Fibroblast of lung (primary cell): ENCODE data around the gene PGLYRP1. TPM values are rescaled to one million over a fixed set of nuclear protein-coding genes. Genes with fewer than 3 reads are reported as not detected.

Source experiments
- DNase-seq, 2 donors: peaks; one replicate each; pipeline versions ENCODE4 v3.0.0 to v3.0.0-alpha.2; 2010; ENCODE audit warnings: low read depth in 2 of 2
- H2AFZ ChIP-seq: 2 replicates; pipeline ENCODE4 v1.5.1; 2012; ENCODE audit warnings: low read length, control low read depth, inconsistent platforms
- H3K27ac ChIP-seq: 2 replicates; pipeline ENCODE4 v1.5.1; 2011; ENCODE audit warnings: low read length, control low read depth; ENCODE audit not compliant: insufficient read depth
- H3K27me3 ChIP-seq: 2 replicates; pipeline ENCODE4 v1.5.1; 2011; ENCODE audit warnings: mild to moderate bottlenecking, low read length; ENCODE audit not compliant: control insufficient read depth, insufficient read depth
- H3K36me3 ChIP-seq: 2 replicates; pipeline ENCODE4 v1.5.1; 2011; ENCODE audit warnings: low read length; ENCODE audit not compliant: control insufficient read depth, insufficient read depth
- H3K4me1 ChIP-seq: 2 replicates; pipeline ENCODE4 v1.5.1; 2011; ENCODE audit warnings: low read length; ENCODE audit not compliant: control insufficient read depth, insufficient read depth; ENCODE audit errors: extremely low read depth
- H3K4me2 ChIP-seq: 2 replicates; pipeline ENCODE4 v1.5.1; 2011; ENCODE audit warnings: low read length, control low read depth; ENCODE audit not compliant: insufficient read depth; ENCODE audit errors: extremely low read depth
- H3K4me3 ChIP-seq, 4 experiments: fragments of 200-600 bp in 1 of 4; sonication (generic) in 1 of 4; replicated peaks in 1 of 4; 2 replicates each; pipeline ENCODE4 v1.5.1; 2011 to 2016; ENCODE audit warnings: low read length in 4 of 4, low read depth in 3 of 4, mild to moderate bottlenecking in 3 of 4, control low read depth in 2 of 4, inconsistent platforms in 1 of 4, mixed read lengths in 1 of 4; ENCODE audit not compliant: insufficient read depth in 1 of 4; ENCODE audit errors: control extremely low read depth in 1 of 4
- H3K79me2 ChIP-seq: 2 replicates; pipeline ENCODE4 v1.5.1; 2012; ENCODE audit warnings: mild to moderate bottlenecking, low read length, inconsistent platforms; ENCODE audit not compliant: control insufficient read depth, insufficient read depth
- H3K9ac ChIP-seq: 2 replicates; pipeline ENCODE4 v1.5.1; 2011; ENCODE audit warnings: mild to moderate bottlenecking, low read length, control low read depth; ENCODE audit not compliant: insufficient read depth
- H3K9me3 ChIP-seq: 2 replicates; pipeline ENCODE4 v1.5.1; 2012; ENCODE audit warnings: low read depth, low read length; ENCODE audit not compliant: control insufficient read depth, insufficient read depth
- H4K20me1 ChIP-seq: 2 replicates; pipeline ENCODE4 v1.5.1; 2011; ENCODE audit warnings: low read length; ENCODE audit not compliant: control insufficient read depth, insufficient read depth; ENCODE audit errors: extremely low read depth
- EZH2 ChIP-seq: IDR thresholded peaks from 2 replicates; pipeline ENCODE4 v1.5.1; 2012; ENCODE audit warnings: low read length, control low read depth, mild to moderate bottlenecking; ENCODE audit errors: missing control alignments
- polyA plus RNA-seq, 2 donors: library from polyadenylated mRNA; depleted of rRNA in 1 of 2; stranded (reverse) in 1 of 2; unstranded in 1 of 2; fragments of >200 nt; gene quantifications; 2 replicates each; pipeline ENCODE4 v1.2.1, GENCODE V29; 2011 to 2012; ENCODE audit warnings: missing spikeins in 1 of 2
- total RNA-seq: library from RNA; depleted of rRNA; stranded (reverse); fragments of >200 nt; gene quantifications from 2 replicates; pipeline ENCODE4 v1.2.1, GENCODE V29; 2014
- TF ChIP-seq, protein P1 (sequence below), 2 donors: IDR thresholded peaks in 1 of 2; conservative IDR thresholded peaks in 1 of 2; 1 replicate in 1 of 2; 2 replicates in 1 of 2; pipeline ENCODE4 v1.5.1; 2011 to 2012; ENCODE audit warnings: low read length in 2 of 2, control low read depth in 1 of 2, inconsistent platforms in 1 of 2, low read depth in 1 of 2, mild to moderate bottlenecking in 1 of 2

PGLYRP1 gene
- total and polyA plus RNA-seq, 2 donors (not counting 1 experiment from before 2014, with no cell fraction given): not detected

DNA sequence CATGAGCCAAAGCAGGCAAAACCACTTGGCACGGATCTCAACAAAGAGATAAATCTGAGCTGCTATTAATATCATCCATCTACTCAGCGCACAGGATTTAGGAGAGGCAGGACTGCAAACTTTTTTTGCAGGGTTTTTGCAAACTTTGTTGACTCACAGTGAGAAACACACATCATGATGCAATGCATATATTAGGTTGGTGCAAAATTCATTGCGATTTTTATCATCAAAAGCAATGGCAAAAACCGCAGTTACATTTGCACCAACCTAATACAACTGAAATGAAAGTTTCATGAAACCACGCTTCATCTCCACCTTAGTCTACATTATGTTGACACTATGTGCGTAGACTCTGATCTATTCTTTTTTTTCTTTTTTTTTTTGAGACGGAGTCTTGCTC, 44.7 kb downstream of the PGLYRP1 start:
- TF ChIP-seq, protein P1, sequence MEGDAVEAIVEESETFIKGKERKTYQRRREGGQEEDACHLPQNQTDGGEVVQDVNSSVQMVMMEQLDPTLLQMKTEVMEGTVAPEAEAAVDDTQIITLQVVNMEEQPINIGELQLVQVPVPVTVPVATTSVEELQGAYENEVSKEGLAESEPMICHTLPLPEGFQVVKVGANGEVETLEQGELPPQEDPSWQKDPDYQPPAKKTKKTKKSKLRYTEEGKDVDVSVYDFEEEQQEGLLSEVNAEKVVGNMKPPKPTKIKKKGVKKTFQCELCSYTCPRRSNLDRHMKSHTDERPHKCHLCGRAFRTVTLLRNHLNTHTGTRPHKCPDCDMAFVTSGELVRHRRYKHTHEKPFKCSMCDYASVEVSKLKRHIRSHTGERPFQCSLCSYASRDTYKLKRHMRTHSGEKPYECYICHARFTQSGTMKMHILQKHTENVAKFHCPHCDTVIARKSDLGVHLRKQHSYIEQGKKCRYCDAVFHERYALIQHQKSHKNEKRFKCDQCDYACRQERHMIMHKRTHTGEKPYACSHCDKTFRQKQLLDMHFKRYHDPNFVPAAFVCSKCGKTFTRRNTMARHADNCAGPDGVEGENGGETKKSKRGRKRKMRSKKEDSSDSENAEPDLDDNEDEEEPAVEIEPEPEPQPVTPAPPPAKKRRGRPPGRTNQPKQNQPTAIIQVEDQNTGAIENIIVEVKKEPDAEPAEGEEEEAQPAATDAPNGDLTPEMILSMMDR (conservative IDR thresholded peaks at IDR 0.05 in 1 of 2, IDR thresholded peaks at IDR 0.05 in 1 of 2; ENCODE audit: low read depth in 1 of 2, low read length in 2 of 2): no peak
- TF ChIP-seq EZH2: no peak
- no peak overlapping the region for H2AFZ ChIP-seq
- H3K4me2 ChIP-seq: no peak overlapping the region
- no peak for DNase-seq
- peaks cover 17% of the 10 kb centered on the region for H3K27me3 ChIP-seq
- no peak overlapping the region for H3K9ac ChIP-seq
- H3K27ac ChIP-seq: no peak overlapping the region
- no peaks in the 10 kb centered on the region for H3K9me3 ChIP-seq
- no peaks in the 10 kb centered on the region for H3K36me3 ChIP-seq
- no peak overlapping the region for H3K4me3 ChIP-seq
- H4K20me1 ChIP-seq: no peaks in the 10 kb centered on the region
- no peaks in the 10 kb centered on the region for H3K4me1 ChIP-seq
- no peaks in the 10 kb centered on the region for H3K79me2 ChIP-seq

DNA sequence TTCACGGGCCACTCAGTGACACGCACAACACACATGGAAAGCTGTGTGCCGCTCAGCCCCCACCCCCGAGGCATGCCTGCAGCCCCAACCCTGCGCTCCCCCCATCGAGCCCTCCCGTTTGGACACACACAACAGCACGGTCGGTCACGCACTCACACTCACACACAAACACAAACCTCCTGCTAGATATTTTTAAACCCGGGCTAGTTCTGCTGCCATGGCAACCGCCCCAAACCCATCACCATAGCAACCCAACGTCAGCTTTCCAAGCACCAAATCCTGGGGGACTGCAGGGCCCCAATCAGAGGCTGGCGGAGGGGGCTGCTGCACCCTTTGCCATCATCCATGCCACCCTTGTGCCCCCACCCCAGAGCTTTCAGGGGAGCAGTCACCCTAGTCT, 46.7 kb downstream of the PGLYRP1 start:
- H3K4me2 ChIP-seq: no peak overlapping the region
- H3K4me1 ChIP-seq: no peaks in the 10 kb centered on the region
- H2AFZ ChIP-seq: no peak overlapping the region
- TF ChIP-seq, protein P1 (conservative IDR thresholded peaks at IDR 0.05 in 1 of 2, IDR thresholded peaks at IDR 0.05 in 1 of 2; ENCODE audit: low read depth in 1 of 2, low read length in 2 of 2): no peak
- no peak for TF ChIP-seq EZH2
- no peaks in the 10 kb centered on the region for H3K36me3 ChIP-seq
- no peak overlapping the region for H3K9ac ChIP-seq
- H3K4me3 ChIP-seq: no peak overlapping the region
- H3K79me2 ChIP-seq: no peaks in the 10 kb centered on the region
- H4K20me1 ChIP-seq: no peaks in the 10 kb centered on the region
- DNase-seq: peak in 1 of 2 donors; percentile 17
- peaks cover 31% of the 10 kb centered on the region for H3K27me3 ChIP-seq
- no peak overlapping the region for H3K27ac ChIP-seq
- no peaks in the 10 kb centered on the region for H3K9me3 ChIP-seq

DNA sequence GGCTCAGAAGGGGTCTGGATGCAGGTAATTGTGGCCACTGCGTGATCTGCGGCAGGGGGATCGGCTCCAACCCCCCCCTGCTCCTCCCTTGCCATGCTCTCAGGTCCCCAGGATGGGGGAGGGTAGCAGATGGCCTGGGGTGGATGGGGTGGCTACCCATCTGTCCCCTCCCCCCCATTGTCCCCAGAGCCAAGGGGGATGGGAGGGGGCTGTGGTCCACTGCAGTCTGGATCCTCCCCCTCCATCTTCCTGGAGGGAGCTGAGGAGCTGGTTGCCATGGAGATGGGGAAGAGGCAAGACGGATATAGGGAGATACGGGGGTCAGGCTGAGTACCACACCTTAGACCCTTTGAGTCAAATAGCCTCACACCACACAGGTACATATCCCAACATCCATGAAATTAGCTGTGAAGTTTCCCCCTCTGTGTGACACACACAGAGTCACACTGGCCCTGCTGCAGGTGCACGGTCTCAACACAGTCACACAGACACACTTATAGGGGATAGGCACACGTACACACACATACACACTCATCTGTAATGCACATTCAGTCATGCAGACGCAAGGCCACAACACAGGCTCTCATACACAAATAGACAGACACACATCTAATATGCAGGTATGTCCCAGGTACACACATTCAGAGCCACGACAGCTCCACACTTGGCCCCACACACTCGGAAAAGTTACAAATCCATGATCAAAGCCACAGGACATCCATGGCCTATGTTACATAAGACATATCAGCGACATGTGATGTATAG, 47.4 kb downstream of the PGLYRP1 start:
- no peak overlapping the region for H3K9ac ChIP-seq

More for the DNA sequence above, 47.4 kb downstream of the PGLYRP1 start:
- Histone ChIP-seq H3K4me1 (no peaks in the 10 kb centered on the region), H3K79me2 (no peaks in the 10 kb centered on the region), H3K4me3 (no peak overlapping the region), H4K20me1 (no peaks in the 10 kb centered on the region), H3K9me3 (no peaks in the 10 kb centered on the region), H3K27me3 (peaks cover 32% of the 10 kb centered on the region), H3K36me3 (no peaks in the 10 kb centered on the region), H3K4me2 (no peak overlapping the region), H2AFZ (no peak overlapping the region), H3K27ac (no peak overlapping the region)
- no peak for DNase-seq
- TF ChIP-seq EZH2: no peak
- TF ChIP-seq, protein P1 (conservative IDR thresholded peaks at IDR 0.05 in 1 of 2, IDR thresholded peaks at IDR 0.05 in 1 of 2; ENCODE audit: low read depth in 1 of 2, low read length in 2 of 2): no peak
